HG03175 (cell line): ENCODE measurements around the gene AAGAB.
"Not testable (repeated sequence)": the region's sequence is repeated elsewhere in the genome, so short reads cannot be mapped to it uniquely, and the experiment has no call there.

Source experiments
- ATAC-seq: cut with Tn5 transposase; IDR thresholded peaks from one replicate; pipeline ENCODE4 v1.9.1; 2021; ENCODE audit warnings: mild to moderate bottlenecking, moderate library complexity; ENCODE audit not compliant: unreplicated experiment

AAGAB gene

GRCh38 chr15:67254238-67255175, at the start of gene AAGAB, which contains the start of gene IQCH:
Gene AAGAB, minus strand, starts transcription at chr15:67254661. Its CDS starts 30 bp downstream, at chr15:67254631.
Gene IQCH, plus strand, starts transcription at chr15:67254786. Its CDS starts 111 bp downstream, at chr15:67254897.
- ATAC-seq: peak; percentile 95

GRCh38 chr15:67303490-67304363, 49.3 kb upstream of the AAGAB start:
- no peak for ATAC-seq

- ATAC-seq: no peak
Measured at GRCh38 chr15:67300266-67301025, 46.0 kb upstream of the AAGAB start.

- ATAC-seq: no peak
Measured at GRCh38 chr15:67296684-67297083, 42.2 kb upstream of the AAGAB start.

- no peak for ATAC-seq
Measured at GRCh38 chr15:67296188-67296587, 41.7 kb upstream of the AAGAB start.

DNA sequence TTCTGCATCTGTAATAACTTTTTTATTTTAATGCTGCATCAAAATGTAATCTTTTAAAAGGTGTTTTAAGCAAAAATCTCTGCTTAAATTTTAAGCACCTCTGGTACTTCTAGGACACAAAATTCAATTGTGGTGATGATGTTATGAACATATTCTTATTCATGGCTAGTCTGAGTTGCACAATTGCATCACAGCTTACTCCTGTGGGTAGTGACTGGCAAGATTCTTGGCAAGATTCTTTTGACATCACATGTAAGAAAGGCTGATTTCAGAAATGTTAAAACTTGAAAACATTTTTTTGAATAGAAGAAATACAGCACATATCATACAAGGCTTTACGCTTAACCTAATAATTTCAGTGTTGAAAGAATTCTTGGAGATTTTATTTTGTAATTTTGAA, 35.9 kb upstream of the AAGAB start:
- no peak for ATAC-seq

DNA sequence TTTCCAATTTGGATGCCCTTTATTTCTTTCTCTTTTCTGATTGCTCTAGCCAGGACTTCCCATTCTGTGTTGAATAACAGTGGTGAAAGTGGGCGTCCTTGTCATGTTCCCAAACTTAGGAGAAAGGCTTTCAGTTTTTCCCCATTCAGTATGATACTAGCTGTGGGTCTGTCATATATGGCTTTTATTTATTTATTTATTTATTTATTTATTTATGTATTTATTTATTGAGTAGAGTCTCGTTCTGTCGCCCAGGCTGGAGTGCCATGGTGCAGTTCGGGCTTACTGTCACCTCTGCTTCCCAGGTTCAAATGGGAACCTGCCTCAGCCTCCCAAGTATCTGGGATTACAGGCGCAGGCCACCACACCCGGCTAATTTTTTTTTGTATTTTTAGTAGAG, 31.9 kb upstream of the AAGAB start:
- not testable (repeated sequence) for ATAC-seq

DNA sequence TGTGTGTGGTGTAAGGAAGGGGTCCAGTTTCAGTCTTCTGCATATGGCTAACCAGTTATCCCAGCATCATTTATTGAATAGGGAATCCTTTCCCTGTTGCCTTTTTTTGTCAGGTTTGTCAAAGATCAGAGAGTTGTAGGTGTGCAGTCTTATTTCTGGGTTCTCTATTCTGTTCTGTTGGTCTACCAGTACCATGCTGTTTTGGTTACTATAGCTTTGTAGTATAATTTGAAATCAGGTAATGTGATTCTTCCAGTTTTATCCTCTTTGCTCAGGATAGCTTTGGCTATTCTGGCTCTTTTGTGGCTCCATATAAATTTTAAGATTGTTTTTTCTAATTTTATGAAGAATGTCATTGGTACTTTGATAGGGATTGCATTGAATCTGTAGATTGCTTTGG, 31.2 kb upstream of the AAGAB start:
- not testable (repeated sequence) for ATAC-seq

DNA sequence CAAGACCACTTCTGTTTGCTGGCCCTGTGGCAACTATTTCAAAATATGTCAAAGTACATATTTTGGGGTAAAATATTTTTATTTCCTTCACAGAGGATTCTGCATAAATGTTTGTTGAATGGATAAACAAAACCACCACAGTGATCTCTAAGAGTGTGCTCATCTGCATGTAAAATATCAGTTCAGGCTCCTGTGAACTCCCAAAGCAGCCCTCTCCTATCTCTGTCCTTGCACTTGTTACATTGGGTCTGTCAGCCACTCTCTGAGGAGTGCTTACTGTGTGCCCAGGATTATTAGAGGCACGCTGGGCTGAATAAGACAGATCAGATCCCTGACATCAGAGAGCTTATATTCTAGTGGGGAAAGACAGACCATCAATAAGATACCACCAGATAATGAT, 27.3 kb upstream of the AAGAB start:
- no peak for ATAC-seq

DNA sequence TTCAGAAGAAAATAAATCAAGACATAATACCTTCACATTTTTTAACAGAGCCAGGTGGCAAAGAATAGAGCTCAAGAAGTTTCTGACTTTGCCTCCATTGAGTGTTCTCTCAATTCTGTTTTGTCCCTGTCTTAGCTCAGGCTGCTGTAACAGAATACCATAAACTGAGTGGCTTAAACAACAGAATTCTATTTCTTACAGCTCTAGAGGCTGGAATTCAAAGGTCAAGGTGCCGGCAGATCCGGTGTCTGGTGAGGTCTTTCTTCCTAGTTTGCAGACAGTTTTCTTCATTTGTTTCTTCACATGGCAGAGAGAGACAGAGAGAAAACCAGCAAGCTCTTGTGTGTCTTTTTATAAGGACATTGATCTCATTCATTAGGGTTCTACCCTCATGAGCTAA, 25.8 kb upstream of the AAGAB start:
- no peak for ATAC-seq

DNA sequence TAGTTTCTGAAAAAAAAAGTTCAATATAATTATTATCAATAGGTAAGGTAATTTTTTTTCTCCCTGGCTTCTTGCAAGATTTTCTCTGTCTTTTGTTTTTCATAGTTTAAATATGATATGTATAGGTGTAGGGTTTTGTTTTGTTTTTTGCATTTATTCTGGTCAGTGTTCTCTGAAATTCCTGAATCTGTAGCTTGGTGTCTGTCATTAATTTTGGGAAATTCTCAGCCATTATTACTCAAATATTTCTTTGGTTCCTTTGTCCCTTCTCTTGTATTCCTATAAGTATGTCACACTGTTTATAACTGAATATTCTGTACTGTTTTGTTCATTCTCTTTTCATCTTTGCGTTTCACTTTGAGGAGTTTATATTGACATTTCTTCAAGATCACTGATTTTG, 22.2 kb upstream of the AAGAB start:
- ATAC-seq: no peak

GRCh38 chr15:67274236-67274635, 19.8 kb upstream of the AAGAB start:
- no peak for ATAC-seq

GRCh38 chr15:67267951-67268941, 13.8 kb upstream of the AAGAB start:
- ATAC-seq: no peak

- ATAC-seq: no peak
Measured at GRCh38 chr15:67267440-67267839, 13.0 kb upstream of the AAGAB start.

DNA sequence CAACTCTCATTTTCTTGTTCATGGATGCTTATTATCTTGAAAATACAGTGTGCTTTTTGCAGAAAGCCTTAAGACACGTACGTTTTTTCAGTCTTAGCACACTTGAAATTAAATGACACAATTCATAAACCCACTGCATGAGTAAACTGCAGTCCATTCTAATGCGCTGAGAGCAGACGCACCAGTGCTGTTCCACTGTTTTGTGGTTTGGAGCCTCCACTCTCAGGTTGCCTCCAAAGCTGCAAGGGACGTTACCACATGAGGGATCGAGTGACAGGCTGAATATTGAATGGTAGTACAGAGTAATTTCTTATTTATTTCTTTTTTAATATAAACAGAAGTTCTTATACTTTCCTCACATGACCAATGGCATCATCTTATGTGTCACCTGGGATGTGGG, 12.4 kb upstream of the AAGAB start:
- no peak for ATAC-seq

GRCh38 chr15:67259806-67260205, 5.3 kb upstream of the AAGAB start:
- ATAC-seq: no peak

- no peak for ATAC-seq
Measured at GRCh38 chr15:67259379-67259778, 4.9 kb upstream of the AAGAB start.

DNA sequence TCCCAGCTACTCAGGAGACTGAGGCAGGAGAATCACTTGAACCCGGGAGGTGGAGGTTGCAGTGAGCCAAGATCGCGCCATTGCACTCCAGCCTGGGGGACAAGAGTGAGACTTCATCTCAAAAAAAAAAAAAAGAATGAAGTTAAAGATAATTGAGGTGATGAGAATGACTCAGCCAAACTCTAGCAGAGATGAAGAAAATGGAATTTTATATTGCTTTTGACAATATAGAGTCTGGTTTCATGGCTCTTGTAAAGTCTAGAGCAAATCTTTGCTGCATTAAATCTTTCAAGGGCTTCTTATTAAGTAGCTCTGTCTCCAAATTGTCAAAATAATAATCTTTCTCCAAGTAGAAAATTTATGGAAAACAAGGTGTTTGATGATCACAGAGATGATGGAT, 4.0 kb upstream of the AAGAB start:
- ATAC-seq: not testable (repeated sequence)

- no peak for ATAC-seq
Measured at GRCh38 chr15:67256051-67256450, 1.6 kb upstream of the AAGAB start.
